Measurements from ENCODE around the gene SLC38A11. TPM values are rescaled to one million over a fixed set of nuclear protein-coding genes. Genes with fewer than 3 reads are reported as not detected.

SLC38A11 gene
- total RNA-seq, 1 donor from 2014 or later: not detected

DNA sequence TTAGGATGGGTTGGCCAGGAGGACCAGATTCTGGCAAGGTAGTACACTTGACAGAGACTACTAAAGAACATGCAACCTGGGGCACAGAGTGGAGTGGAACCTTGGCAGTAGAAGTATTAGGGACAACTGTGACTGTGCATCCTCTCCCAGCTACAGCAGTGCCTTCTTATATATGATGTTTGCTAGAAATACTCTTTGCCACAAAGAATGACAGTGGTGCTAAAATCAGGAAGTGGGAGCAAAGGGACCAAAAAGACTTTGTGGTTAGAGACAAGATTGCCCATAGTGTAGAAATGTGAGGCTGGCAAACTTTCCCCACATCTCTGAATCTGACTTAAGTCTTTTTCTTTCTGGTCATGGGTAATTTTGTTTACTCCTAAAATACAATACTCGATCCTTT is 9.4 kb upstream of the SLC38A11 start:
- Mint-ChIP-seq H3K9me3 (ENCODE audit: unreplicated experiment) (no peaks in the 10 kb centered on the region), H3K27me3 (ENCODE audit: unreplicated experiment) (peaks cover 1% of the 10 kb centered on the region), H3K4me3 (ENCODE audit: unreplicated experiment) (no peak overlapping the region), H3K4me1 (ENCODE audit: low read depth, unreplicated experiment) (no peaks in the 10 kb centered on the region), H3K27ac (ENCODE audit: unreplicated experiment) (no peak overlapping the region), H3K36me3 (ENCODE audit: unreplicated experiment) (no peaks in the 10 kb centered on the region)
- no peak for DNase-seq
- TF ChIP-seq, protein P1, sequence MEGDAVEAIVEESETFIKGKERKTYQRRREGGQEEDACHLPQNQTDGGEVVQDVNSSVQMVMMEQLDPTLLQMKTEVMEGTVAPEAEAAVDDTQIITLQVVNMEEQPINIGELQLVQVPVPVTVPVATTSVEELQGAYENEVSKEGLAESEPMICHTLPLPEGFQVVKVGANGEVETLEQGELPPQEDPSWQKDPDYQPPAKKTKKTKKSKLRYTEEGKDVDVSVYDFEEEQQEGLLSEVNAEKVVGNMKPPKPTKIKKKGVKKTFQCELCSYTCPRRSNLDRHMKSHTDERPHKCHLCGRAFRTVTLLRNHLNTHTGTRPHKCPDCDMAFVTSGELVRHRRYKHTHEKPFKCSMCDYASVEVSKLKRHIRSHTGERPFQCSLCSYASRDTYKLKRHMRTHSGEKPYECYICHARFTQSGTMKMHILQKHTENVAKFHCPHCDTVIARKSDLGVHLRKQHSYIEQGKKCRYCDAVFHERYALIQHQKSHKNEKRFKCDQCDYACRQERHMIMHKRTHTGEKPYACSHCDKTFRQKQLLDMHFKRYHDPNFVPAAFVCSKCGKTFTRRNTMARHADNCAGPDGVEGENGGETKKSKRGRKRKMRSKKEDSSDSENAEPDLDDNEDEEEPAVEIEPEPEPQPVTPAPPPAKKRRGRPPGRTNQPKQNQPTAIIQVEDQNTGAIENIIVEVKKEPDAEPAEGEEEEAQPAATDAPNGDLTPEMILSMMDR (IDR thresholded peaks at IDR 0.05; ENCODE audit: partially characterized antibody, unreplicated experiment): no peak

DNA sequence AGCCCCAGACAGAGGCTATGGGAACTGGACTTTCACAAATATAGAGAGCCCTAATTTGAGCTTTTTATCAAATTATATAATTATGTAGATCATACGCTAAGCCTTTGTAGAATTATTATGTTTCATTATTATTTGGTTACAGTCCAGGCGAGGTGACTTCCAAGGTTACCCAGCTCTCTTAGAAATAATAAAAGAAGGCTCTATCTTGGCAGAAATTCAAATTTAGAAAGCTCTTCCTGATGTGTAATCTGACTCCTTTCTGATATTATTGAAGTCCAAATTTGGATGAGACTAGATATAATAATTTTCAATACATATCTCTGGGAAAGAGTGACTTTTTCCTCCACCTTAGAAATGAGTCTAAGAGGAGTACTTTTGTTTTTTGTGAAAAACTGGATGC is 4.8 kb upstream of the SLC38A11 start:
- DNase-seq: no peak
- Mint-ChIP-seq H3K4me1 (ENCODE audit: low read depth, unreplicated experiment) (no peaks in the 10 kb centered on the region), H3K27me3 (ENCODE audit: unreplicated experiment) (no peaks in the 10 kb centered on the region), H3K36me3 (ENCODE audit: unreplicated experiment) (no peaks in the 10 kb centered on the region), H3K9me3 (ENCODE audit: unreplicated experiment) (peaks cover 1% of the 10 kb centered on the region), H3K27ac (ENCODE audit: unreplicated experiment) (no peak overlapping the region), H3K4me3 (ENCODE audit: unreplicated experiment) (no peak overlapping the region)
- TF ChIP-seq, protein P1 (IDR thresholded peaks at IDR 0.05; ENCODE audit: partially characterized antibody, unreplicated experiment): no peak

DNA sequence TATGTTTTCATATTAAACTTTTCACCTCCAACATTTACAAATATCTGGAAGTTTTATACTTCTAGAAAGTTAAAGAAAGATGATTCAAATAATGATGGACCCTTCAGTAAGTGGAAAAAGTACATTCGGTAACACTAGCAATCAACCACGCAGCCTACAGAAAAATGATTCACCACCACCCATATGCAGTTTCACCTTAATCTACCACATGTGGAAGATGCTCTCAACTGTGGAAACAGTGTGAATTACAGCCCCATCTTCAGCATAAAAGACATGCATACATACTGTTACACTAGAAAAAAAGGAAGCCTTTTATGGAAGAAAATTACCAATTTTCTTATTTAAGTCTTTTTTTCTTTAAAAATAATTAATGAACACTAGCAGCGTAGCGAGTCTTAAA is 1.1 kb downstream of the SLC38A11 start:
- Mint-ChIP-seq H3K27ac (ENCODE audit: unreplicated experiment) (no peak overlapping the region), H3K27me3 (ENCODE audit: unreplicated experiment) (peaks cover 2% of the 10 kb centered on the region), H3K4me3 (ENCODE audit: unreplicated experiment) (no peak overlapping the region), H3K9me3 (ENCODE audit: unreplicated experiment) (peaks cover 1% of the 10 kb centered on the region), H3K36me3 (ENCODE audit: unreplicated experiment) (no peaks in the 10 kb centered on the region), H3K4me1 (ENCODE audit: low read depth, unreplicated experiment) (peaks cover 6% of the 10 kb centered on the region)
- no peak for DNase-seq
- TF ChIP-seq, protein P1 (IDR thresholded peaks at IDR 0.05; ENCODE audit: partially characterized antibody, unreplicated experiment): no peak

DNA sequence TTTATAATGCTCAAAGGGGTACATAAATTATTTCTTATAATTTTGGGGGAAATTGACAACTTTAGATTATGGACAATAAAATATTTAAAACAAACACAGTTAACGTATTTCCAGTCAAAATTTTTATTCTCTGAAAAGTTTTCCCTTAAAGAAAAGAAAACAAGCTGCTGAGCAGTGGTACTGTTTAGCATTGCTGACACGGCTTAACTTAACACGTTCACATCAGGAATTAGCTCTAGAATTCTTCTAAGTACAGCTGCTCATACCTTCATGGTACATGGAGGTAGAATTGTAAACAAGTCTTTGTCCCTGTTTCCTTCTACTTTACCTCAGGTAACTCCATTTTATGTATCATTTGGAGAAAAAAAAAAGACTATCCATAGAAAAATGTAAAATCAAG is 2.0 kb downstream of the SLC38A11 start:
- DNase-seq: no peak
- peaks cover 2% of the 10 kb centered on the region for H3K27me3 Mint-ChIP-seq (ENCODE audit: unreplicated experiment)
- H3K4me1 Mint-ChIP-seq (ENCODE audit: low read depth, unreplicated experiment): peaks cover 6% of the 10 kb centered on the region
- H3K9me3 Mint-ChIP-seq (ENCODE audit: unreplicated experiment): peaks cover 1% of the 10 kb centered on the region
- no peak overlapping the region for H3K27ac Mint-ChIP-seq (ENCODE audit: unreplicated experiment)
- no peaks in the 10 kb centered on the region for H3K36me3 Mint-ChIP-seq (ENCODE audit: unreplicated experiment)
- H3K4me3 Mint-ChIP-seq (ENCODE audit: unreplicated experiment): no peak overlapping the region
- TF ChIP-seq, protein P1 (IDR thresholded peaks at IDR 0.05; ENCODE audit: partially characterized antibody, unreplicated experiment): no peak

DNA sequence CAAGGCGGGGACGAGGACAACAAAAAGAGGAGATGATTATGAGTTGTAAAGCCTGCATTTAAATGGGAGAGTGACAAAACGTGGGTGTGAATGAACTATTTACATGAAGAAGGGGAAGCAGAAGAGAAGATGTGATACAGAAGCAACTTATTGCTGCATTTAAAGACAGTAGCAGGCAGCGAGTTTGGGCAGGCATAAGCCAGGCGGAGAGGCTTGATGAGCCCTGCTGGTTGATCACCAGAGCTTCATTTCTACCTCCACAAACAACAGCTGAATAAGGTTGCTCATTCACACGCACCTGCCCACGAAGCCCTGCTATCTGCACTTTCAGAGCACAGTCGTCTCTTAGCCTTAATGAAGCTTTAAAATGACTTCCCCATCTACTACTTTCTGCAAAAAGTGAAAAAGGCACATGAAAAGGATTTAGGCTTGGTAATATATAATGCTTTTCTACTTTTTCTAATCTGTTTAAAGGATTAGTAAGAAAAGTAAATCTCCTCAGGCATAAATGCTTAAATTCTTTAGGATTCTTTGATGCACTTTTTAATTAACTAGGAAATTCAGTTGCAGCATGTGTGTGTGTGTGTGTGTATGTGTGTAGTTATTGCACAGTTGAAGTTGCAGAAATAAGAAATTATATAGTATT is 3.1 kb downstream of the SLC38A11 start:
- TF ChIP-seq, protein P1 (IDR thresholded peaks at IDR 0.05; ENCODE audit: partially characterized antibody, unreplicated experiment): no peak
- H3K9me3 Mint-ChIP-seq (ENCODE audit: unreplicated experiment): no peaks in the 10 kb centered on the region
- no peak overlapping the region for H3K4me3 Mint-ChIP-seq (ENCODE audit: unreplicated experiment)
- H3K27me3 Mint-ChIP-seq (ENCODE audit: unreplicated experiment): peaks cover 2% of the 10 kb centered on the region
- no peak overlapping the region for H3K27ac Mint-ChIP-seq (ENCODE audit: unreplicated experiment)
- peaks cover 6% of the 10 kb centered on the region for H3K4me1 Mint-ChIP-seq (ENCODE audit: low read depth, unreplicated experiment)
- no peaks in the 10 kb centered on the region for H3K36me3 Mint-ChIP-seq (ENCODE audit: unreplicated experiment)
- no peak for DNase-seq

All from glutamatergic neuron (in vitro differentiated cells).